ENCODE data around the gene ZG16B.

Gene ZG16B

GRCh38 chr16:2839650-2840450, 9.7 kb downstream of the ZG16B start:
- no peak overlapping the region for H3K4me3 Mint-ChIP-seq
- peaks cover 4% of the 10 kb centered on the region for H3K27me3 Mint-ChIP-seq (ENCODE audit: low read depth)
- H3K4me1 Mint-ChIP-seq (ENCODE audit: low read depth): peaks cover 10% of the 10 kb centered on the region
- H3K9me3 Mint-ChIP-seq: no peaks in the 10 kb centered on the region
- H3K27ac Mint-ChIP-seq: no peak overlapping the region
- no peaks in the 10 kb centered on the region for H3K36me3 Mint-ChIP-seq (ENCODE audit: low read depth)

DNA sequence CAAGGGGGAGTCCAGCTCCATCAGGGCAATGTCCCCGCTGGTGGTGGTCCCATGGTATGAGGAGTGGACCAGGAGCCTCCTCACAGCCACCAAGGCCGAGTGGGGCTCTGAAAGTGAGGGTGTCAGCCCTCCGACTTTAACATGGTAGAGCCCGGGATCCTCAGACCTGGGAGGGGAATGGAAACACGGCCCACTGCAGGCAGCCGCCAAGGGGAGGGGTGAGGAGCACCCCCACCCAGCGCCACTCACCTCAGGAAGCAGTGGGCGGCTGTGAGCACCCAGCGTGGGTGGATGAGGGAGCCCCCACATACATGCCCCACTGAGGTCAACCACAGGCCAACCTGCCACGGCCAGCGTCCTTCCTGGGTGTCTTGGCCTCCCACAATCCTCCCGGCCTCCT, 10.8 kb downstream of the ZG16B start:
- no peak overlapping the region for H3K4me3 Mint-ChIP-seq
- peaks cover 4% of the 10 kb centered on the region for H3K27me3 Mint-ChIP-seq (ENCODE audit: low read depth)
- peaks cover 10% of the 10 kb centered on the region for H3K4me1 Mint-ChIP-seq (ENCODE audit: low read depth)
- no peaks in the 10 kb centered on the region for H3K36me3 Mint-ChIP-seq (ENCODE audit: low read depth)
- no peak overlapping the region for H3K27ac Mint-ChIP-seq
- no peaks in the 10 kb centered on the region for H3K9me3 Mint-ChIP-seq

DNA sequence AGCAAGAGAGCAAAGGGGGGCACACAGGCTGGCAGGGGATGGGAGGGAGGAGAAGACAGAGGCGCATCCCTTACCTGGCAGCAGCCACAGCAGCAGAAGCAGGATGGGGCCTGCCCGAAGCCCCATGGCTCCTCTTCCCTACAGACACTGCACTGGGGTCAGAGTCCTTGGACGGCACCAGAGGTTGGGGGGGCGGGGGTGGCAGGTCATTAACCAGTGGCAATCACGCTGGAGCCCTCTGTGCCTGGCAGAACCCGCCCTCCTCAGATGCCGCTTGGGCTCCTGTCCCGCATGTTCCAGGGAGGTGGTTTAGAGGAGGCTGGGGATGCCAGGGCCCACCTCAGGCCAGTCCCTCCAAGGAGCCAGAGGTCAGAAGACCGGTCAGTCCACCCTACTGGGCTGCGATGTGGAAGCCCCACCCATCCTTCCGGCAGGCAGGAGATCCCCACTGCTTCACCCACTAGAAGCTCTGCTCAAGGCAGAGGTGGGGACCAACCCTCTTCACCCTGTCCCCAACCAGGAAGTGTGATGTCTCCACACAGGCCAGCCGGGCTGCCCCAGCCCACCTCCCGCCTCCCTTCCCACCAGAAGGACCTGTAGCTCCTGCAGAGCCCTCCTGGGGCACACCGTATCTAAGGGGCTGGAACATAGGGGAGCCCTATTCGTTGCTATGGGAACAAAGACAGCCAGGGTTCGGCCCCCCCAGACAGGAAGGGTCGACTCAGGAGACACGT, 11.7 kb downstream of the ZG16B start:
- Mint-ChIP-seq H3K4me3 (peak overlapping the region; percentile 17), H3K27ac (no peak overlapping the region), H3K36me3 (ENCODE audit: low read depth) (no peaks in the 10 kb centered on the region), H3K27me3 (ENCODE audit: low read depth) (peaks cover 4% of the 10 kb centered on the region), H3K9me3 (no peaks in the 10 kb centered on the region), H3K4me1 (ENCODE audit: low read depth) (peaks cover 13% of the 10 kb centered on the region)

DNA sequence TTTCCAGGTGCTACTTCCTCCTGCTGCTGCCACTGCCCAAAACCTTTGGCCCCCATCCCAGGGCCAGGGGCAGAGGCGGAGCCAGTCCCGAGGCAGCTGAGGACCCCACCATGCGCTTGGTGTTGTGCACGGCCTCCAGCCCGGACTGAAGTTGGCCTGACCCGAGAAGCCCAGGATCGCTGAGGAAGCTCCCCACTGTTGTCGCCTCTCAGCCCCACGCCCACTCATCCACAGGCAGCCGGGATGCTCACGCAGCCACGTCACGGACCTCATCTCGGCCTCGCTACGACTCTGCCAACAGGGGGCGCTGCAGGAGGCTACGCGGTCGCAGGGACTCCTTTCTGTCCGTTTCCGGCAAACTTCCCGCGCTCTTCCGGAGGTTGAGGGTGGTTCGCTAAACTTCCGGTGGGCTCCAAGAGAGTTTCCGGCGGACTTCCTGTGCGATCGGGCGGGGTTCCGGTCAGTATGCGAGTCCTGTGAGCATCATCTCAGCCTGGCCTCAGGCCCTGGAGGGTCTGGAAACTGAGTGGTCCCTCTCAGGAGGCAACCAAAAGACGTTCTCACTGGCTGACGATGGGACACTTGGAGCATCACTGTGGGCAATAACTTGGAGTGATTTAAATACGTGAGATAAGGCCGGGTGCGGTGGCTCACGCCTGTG, 12.4 kb downstream of the ZG16B start:
- H3K4me1 Mint-ChIP-seq (ENCODE audit: low read depth): peaks cover 13% of the 10 kb centered on the region
- H3K4me3 Mint-ChIP-seq: peak overlapping the region; percentile 61

GRCh38 chr16:2843526-2843925, 13.4 kb downstream of the ZG16B start:
- Mint-ChIP-seq H3K4me3 (no peak overlapping the region), H3K27me3 (ENCODE audit: low read depth) (no peaks in the 10 kb centered on the region), H3K27ac (no peak overlapping the region)

More for the DNA sequence above, 12.4 kb downstream of the ZG16B start:
- H3K27ac Mint-ChIP-seq: peak overlapping the region; percentile 77
- H3K36me3 Mint-ChIP-seq (ENCODE audit: low read depth): no peaks in the 10 kb centered on the region
- no peaks in the 10 kb centered on the region for H3K9me3 Mint-ChIP-seq
- H3K27me3 Mint-ChIP-seq (ENCODE audit: low read depth): no peaks in the 10 kb centered on the region

DNA sequence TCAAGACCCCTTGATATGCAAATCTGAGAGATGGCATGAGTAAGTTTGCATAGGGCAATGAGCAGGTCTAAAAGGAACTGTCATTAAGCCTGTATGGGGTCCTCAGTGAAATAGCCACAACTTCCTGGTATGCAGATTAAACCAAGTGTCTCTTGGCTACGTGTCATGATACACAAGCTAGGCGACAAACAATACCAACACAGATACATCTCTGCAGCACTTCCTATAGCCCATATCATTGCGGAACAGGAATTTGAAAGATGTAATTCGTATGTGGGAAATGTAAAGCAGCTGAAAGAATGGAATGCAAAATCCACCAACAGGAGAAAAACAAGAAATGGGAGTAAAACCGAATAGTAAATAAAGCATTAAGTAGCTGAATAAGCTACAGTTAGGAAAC, 15.0 kb downstream of the ZG16B start:
- H3K27me3 Mint-ChIP-seq (ENCODE audit: low read depth): peaks cover 9% of the 10 kb centered on the region
- H3K4me3 Mint-ChIP-seq: no peak overlapping the region
- H3K9me3 Mint-ChIP-seq: no peaks in the 10 kb centered on the region
- no peaks in the 10 kb centered on the region for H3K36me3 Mint-ChIP-seq (ENCODE audit: low read depth)
- H3K27ac Mint-ChIP-seq: no peak overlapping the region
- peaks cover 10% of the 10 kb centered on the region for H3K4me1 Mint-ChIP-seq (ENCODE audit: low read depth)

More at GRCh38 chr16:2843526-2843925, 13.4 kb downstream of the ZG16B start:
- peaks cover 10% of the 10 kb centered on the region for H3K4me1 Mint-ChIP-seq (ENCODE audit: low read depth)
- H3K9me3 Mint-ChIP-seq: no peaks in the 10 kb centered on the region
- H3K36me3 Mint-ChIP-seq (ENCODE audit: low read depth): no peaks in the 10 kb centered on the region

GRCh38 chr16:2846511-2847310, 16.6 kb downstream of the ZG16B start:
- no peaks in the 10 kb centered on the region for H3K36me3 Mint-ChIP-seq (ENCODE audit: low read depth)
- H3K4me3 Mint-ChIP-seq: no peak overlapping the region
- peaks cover 8% of the 10 kb centered on the region for H3K4me1 Mint-ChIP-seq (ENCODE audit: low read depth)
- H3K9me3 Mint-ChIP-seq: no peaks in the 10 kb centered on the region
- H3K27ac Mint-ChIP-seq: no peak overlapping the region
- peaks cover 9% of the 10 kb centered on the region for H3K27me3 Mint-ChIP-seq (ENCODE audit: low read depth)

- Mint-ChIP-seq H3K36me3 (ENCODE audit: low read depth) (no peaks in the 10 kb centered on the region), H3K4me1 (ENCODE audit: low read depth) (peaks cover 3% of the 10 kb centered on the region), H3K9me3 (peaks cover 2% of the 10 kb centered on the region), H3K4me3 (no peak overlapping the region), H3K27me3 (ENCODE audit: low read depth) (peaks cover 9% of the 10 kb centered on the region), H3K27ac (no peak overlapping the region)
These were observed 19.0 kb downstream of the ZG16B start for GRCh38 chr16:2848933-2849725.

GRCh38 chr16:2852003-2852730, 22.1 kb downstream of the ZG16B start:
- Mint-ChIP-seq H3K4me1 (ENCODE audit: low read depth) (no peaks in the 10 kb centered on the region), H3K27me3 (ENCODE audit: low read depth) (peaks cover 16% of the 10 kb centered on the region), H3K9me3 (peaks cover 10% of the 10 kb centered on the region), H3K27ac (no peak overlapping the region), H3K4me3 (no peak overlapping the region), H3K36me3 (ENCODE audit: low read depth) (peaks cover 7% of the 10 kb centered on the region)

DNA sequence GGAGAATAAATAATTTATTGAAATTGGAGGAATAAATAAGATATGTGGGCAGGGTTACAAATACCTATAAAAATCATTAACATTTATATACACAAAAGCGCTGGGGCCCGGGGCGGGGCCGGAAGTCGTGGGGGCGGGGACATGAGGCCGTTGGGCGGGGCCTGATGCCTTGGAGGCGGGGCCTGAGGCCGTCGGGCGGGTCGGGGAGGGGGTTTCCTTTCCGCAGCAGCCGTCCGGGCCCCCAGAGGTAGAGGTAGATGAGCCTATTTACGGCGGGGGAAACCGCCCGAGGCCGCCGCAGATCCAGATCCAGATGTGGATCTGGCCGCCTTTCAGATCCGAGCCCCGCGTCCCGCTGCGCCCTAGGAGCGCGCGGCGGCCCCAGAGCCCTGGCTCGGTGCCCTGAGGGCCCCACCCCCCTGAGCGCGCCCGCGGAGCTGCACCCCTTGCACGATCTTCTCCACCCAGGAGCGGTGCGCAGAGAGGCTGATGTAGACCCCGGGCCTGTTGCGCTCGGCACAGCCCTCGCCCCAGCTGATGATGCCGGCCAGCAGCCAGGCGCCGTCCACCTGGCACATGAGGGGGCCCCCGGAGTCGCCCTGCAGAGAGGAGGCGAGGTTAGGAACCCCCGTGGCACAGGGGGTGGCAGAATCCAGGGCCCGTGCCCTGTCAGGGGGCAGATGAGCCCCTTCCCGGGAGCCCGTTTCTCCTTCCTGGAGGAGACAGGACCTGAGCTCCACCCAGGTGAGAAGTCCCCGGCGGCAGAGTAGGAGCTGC, 22.8 kb downstream of the ZG16B start:
- H3K4me1 Mint-ChIP-seq (ENCODE audit: low read depth): peaks cover 3% of the 10 kb centered on the region
- H3K27me3 Mint-ChIP-seq (ENCODE audit: low read depth): peaks cover 20% of the 10 kb centered on the region
- no peak overlapping the region for H3K27ac Mint-ChIP-seq
- peaks cover 7% of the 10 kb centered on the region for H3K36me3 Mint-ChIP-seq (ENCODE audit: low read depth)
- H3K9me3 Mint-ChIP-seq: peaks cover 10% of the 10 kb centered on the region
- no peak overlapping the region for H3K4me3 Mint-ChIP-seq

DNA sequence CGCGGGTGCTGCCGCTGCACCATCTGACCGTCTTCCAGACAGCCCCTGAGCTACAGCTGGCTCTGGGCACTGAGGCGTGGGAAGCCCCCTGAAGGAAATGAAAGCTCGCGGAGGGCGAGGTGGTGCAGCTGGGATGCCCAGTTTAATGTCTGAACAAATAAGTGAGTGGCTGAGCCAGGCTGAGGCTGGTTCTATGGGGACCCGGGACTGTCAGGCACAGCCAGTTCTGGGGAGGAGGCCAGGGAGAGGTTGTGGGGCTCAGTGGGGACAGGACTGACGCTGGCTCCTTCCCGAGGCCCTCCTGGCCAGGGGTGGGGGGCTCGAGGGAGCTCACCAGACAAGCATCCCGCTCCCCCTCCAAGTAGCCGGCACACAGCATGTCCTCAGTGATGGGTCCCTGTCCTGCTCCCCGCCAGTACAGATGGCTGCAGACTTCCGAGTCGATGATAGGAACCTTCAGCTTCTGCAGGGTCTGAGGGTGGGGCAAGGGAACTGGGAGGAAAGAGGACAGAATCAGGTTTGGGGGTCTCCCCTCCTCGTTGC, 23.5 kb downstream of the ZG16B start:
- no peak overlapping the region for H3K27ac Mint-ChIP-seq
- H3K4me3 Mint-ChIP-seq: no peak overlapping the region
- peaks cover 10% of the 10 kb centered on the region for H3K9me3 Mint-ChIP-seq
- peaks cover 7% of the 10 kb centered on the region for H3K36me3 Mint-ChIP-seq (ENCODE audit: low read depth)
- H3K4me1 Mint-ChIP-seq (ENCODE audit: low read depth): peaks cover 3% of the 10 kb centered on the region
- peaks cover 20% of the 10 kb centered on the region for H3K27me3 Mint-ChIP-seq (ENCODE audit: low read depth)

DNA sequence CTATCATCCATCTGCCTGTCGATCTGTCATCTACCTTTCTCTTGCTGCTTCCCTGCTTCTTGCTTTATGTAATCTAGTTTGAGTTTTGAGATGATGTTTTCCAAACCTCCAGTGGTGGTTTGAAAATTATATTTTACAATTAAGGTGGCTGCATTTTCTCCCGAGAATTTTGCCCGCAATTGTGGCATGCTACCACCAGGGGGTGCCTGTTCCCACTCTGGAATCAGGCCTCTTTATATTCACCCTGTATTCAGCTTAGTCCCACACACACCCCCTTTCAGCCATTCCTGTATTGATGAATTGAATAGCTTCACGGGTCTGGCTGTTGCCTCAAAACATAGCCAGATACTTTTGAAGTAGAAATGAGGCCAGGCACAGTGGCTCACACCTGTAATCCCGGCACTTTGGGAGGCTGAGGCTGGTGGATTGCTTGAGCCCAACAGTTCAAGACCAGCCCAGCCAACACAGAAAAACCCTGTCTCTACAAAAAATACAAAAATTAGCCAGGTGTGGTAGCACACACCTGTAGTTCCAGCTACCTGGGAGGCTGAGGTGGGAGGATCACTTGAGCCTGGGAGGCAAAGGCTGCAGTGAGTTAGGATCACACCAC, 24.7 kb downstream of the ZG16B start:
- peaks cover 11% of the 10 kb centered on the region for H3K27me3 Mint-ChIP-seq (ENCODE audit: low read depth)
- H3K27ac Mint-ChIP-seq: no peak overlapping the region
- no peak overlapping the region for H3K4me3 Mint-ChIP-seq
- H3K4me1 Mint-ChIP-seq (ENCODE audit: low read depth): peaks cover 3% of the 10 kb centered on the region
- peaks cover 7% of the 10 kb centered on the region for H3K36me3 Mint-ChIP-seq (ENCODE audit: low read depth)
- H3K9me3 Mint-ChIP-seq: peaks cover 10% of the 10 kb centered on the region
